ENCODE measurements around the gene CD48.

DNA sequence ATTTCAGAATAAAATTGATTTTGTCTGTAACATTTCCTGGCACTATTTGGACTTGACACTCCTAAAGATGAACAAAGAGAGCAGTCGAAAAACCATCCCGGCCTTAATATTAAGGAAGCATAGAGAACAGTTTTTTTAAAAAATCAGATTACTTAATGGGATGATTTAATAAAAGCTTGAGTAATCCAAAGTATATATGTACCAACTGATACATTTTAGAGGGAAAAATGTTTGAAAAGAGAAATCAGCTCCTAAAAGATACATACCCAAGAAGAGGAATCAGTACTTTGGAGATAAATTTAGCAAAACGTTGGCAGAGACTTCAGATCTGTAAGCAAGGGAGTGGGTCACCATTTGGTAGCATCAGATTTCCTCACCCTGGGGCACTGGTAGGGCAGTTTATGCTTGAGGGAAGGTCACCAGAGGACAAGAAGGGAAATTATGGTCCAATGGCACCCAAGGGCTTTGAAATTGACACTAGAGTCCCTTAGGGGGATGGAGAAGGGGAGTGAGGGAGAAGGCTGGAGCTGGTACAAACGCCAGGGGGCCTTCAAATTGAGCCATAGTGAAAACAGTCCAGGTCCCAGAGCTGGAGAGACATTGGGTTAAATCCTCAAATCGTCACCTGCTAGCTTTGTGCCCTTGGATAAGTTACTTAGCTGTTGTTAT lies 33.4 kb upstream of the CD48 start:
- TF ChIP-seq, protein P1, sequence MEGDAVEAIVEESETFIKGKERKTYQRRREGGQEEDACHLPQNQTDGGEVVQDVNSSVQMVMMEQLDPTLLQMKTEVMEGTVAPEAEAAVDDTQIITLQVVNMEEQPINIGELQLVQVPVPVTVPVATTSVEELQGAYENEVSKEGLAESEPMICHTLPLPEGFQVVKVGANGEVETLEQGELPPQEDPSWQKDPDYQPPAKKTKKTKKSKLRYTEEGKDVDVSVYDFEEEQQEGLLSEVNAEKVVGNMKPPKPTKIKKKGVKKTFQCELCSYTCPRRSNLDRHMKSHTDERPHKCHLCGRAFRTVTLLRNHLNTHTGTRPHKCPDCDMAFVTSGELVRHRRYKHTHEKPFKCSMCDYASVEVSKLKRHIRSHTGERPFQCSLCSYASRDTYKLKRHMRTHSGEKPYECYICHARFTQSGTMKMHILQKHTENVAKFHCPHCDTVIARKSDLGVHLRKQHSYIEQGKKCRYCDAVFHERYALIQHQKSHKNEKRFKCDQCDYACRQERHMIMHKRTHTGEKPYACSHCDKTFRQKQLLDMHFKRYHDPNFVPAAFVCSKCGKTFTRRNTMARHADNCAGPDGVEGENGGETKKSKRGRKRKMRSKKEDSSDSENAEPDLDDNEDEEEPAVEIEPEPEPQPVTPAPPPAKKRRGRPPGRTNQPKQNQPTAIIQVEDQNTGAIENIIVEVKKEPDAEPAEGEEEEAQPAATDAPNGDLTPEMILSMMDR (IDR thresholded peaks at IDR 0.05) = no peak
- TF ChIP-seq POLR2AphosphoS5 (IDR thresholded peaks at IDR 0.05) (no peak), POLR2A (IDR thresholded peaks at IDR 0.05; ENCODE audit: low read depth) (no peak)
